K562 (cell line): Measurements from ENCODE around the gene GPR35.

Source experiments
- HBP1 ChIP-seq: fragments of 450-650 bp; formaldehyde crosslinking; IDR thresholded peaks from 2 replicates; pipeline ENCODE4 v1.4.0; 2022; ENCODE audit warnings: missing genetic modification characterization
- HNRNPUL1 ChIP-seq: fragments of 200-400 bp; formaldehyde crosslinking; IDR thresholded peaks from 2 replicates; pipeline ENCODE4 v1.6.1; 2017; ENCODE audit warnings: low read length
- NFIC ChIP-seq: fragments of 450-650 bp; IDR thresholded peaks from 2 replicates; pipeline ENCODE4 v1.6.1; 2017; ENCODE audit warnings: mild to moderate bottlenecking, inconsistent platforms
- REST ChIP-seq, 2 experiments: fragments of 450-650 bp; formaldehyde crosslinking in 1 of 2; IDR thresholded peaks; 2 replicates each; pipeline versions ENCODE4 v1.4.0 to v1.6.1; 2014 to 2020; ENCODE audit warnings: mild to moderate bottlenecking in 2 of 2, borderline replicate concordance in 1 of 2, low read depth in 1 of 2

- TF ChIP-seq NFIC (no peak), REST (IDR thresholded peaks at IDR 0.05; ENCODE audit: borderline replicate concordance) (no peak), REST (CRISPR knock-in tag; IDR thresholded peaks at IDR 0.05; ENCODE audit: low read depth) (no peak), HBP1 (CRISPR knock-in tag) (no peak), HNRNPUL1 (no peak)
Measured at GRCh38 chr2:240626531-240627300, 1.4 kb downstream of the GPR35 start.
